Measurements from ENCODE around the gene NCKAP5.

NCKAP5 gene

DNA sequence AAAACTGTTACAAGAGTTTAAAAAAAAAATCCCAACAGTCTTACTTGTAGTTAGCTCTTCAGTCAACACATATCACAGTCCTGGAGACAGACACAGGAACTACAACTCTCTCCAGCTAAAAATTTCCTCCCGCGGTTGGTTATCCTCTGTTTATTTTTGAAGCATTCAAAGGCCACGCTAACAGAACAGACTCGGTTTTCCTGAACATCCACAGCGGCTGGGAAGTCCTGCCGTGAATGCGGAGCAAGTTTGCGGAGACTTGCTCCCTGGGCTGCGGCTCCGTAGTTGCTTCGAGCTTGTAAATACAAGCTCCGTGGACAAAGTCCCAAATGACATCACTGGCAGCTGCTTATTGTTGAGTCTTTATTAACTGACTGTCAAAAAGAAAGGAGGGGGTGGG lies at the start of gene NCKAP5:
Gene NCKAP5 (minus strand): TSS at position 292 of the 400 bp plus-strand sequence. CDS start 50,937 bp downstream, outside the sequence.
- DNase-seq = no peak

GRCh38 chr2:133609664-133610063 lies 41.4 kb upstream of the NCKAP5 start:
- DNase-seq = no peak

GRCh38 chr2:133608291-133608690 lies 40.0 kb upstream of the NCKAP5 start:
- DNase-seq = no peak

GRCh38 chr2:133607679-133608078 lies 39.4 kb upstream of the NCKAP5 start:
- no peak for DNase-seq

GRCh38 chr2:133606616-133607015 lies 38.4 kb upstream of the NCKAP5 start:
- DNase-seq = no peak

DNA sequence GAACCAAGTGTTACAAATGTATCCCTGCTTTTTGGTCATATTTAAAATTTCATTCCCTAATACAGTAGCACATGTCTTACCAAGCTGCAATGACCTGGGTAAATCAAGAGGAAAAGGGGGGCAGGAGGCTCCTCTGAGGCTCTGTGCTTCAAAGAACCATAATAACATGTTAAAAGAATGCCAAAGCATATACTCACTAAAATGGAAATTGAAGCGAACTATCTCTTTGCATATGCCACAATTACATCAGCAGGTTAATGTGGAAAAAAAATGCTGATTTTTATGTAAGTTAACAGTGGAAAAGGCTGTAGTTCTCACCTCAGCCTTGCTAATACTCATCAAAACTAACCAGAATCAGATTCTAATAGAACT lies 37.5 kb upstream of the NCKAP5 start:
- no peak for DNase-seq

GRCh38 chr2:133605011-133605765 lies 36.9 kb upstream of the NCKAP5 start:
- no peak for DNase-seq

GRCh38 chr2:133603109-133603508 lies 34.8 kb upstream of the NCKAP5 start:
- no peak for DNase-seq

DNA sequence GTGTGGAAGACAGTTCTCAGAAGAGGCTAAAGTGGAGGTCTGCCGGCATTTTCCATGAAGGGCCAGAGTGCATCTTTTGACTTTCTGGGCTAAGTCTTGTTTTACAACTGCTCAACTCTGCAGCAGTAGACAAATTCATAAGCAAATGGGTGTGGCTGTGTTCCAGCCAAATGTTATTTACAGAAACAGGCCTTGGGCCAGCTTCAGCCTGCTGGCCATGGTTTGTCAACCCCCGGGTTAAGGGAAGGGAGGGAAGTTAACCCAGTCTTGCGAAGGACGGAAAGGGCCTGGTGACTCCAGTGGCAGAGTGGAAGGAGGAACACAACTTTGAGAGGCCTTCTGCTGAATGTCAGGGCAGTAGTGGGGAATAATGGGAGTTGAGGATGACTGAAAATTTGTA lies 34.3 kb upstream of the NCKAP5 start:
- no peak for DNase-seq

GRCh38 chr2:133600266-133600928 lies 32.1 kb upstream of the NCKAP5 start:
- DNase-seq = no peak

DNA sequence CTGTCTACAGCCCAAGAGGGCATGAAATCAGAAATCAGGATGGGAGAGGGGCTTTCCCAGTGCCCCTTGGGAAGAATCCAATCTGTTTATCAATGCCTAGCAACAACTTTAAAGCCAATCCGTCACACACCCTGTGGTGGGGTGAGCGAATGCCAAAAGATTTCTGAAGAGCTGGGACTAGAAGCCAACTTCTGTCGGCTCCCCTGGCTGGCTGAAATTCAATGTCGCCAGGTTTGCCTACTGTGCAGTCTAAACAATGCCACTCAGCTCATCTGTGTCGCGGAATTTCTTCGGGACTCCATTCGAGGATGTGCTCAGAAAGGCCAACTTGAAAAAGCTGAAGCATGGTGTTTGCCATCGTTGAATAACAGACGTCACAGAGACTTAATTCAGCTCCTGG lies 31.5 kb upstream of the NCKAP5 start:
- no peak for DNase-seq

DNA sequence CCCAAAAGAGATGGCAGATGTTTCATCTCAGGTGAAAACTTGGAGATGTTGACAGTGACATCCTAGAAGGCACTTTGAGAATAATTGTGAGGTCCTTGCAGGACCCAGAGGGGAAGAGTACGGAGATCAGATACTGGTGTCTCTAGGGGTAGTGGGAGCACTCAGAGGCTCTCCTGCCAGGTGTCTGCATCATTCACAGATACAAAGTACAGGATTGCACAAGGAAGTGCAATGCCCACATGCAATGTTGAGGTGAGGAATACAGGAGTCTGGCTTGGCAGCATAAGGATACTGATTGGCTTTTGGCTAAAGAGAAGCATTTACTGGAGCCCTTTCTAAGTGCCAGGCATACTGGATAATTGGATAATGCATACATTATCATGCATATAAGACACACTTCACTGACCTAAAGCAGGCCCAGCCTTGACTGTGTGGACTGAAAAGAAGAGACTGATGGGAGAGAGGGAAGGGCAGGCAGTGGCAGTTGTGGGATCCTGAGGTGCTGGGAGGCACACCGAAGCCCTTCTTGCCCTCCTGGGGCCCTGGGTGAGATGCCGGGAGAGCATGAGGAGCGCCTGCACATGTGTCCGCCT lies 31.0 kb upstream of the NCKAP5 start:
- no peak for DNase-seq

DNA sequence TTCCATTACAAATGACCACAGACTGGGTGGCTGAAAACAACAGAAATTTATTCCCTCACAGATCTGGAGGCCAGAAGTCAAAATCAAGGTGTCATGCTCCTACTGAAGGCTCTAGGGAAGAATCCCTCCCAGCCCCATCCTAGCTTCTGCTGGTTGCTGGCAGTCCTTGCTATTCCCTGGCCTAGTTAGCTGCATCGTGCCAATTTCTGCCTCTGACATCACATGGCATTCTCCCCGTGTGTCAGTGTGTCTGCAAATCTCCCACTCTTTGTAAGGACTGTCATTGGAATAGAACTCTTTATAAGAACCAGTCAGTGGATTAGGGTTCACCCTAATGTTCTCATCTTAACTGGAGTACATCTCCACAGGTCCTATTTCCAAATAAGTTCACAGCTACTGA lies 30.5 kb upstream of the NCKAP5 start:
- no peak for DNase-seq

DNA sequence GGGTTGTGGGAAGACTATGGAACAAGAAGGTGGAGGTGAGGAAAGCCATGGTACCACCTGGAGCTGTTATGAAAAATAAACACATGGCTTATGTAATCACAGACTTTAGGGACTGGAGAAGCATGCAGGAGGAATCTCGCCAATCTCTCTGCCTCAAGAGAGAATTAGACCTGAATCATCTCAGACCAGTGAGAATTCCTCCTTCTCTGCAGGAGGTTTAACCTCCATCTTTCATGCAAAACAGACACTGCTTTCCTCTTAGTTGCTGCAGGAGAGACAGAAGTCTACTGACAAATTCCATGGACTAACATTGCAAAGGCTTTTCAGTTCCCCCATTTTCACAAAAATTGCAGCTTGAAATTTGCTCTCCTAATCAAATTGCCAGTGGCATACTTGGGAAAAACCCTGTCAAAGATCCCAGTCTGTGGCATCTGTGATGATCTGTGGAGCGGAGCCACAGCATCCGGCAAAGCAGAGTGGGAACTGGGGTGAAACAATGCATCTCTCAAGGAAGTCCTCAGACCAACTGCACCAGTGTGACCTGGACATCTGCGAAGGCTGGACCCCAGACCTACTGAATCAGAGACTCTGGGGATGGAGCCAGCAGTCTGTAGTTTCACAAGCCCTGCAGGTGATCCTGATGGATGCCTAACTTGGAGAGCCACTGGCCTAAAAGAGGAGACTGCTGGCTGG lies 28.6 kb upstream of the NCKAP5 start:
- no peak for DNase-seq

DNA sequence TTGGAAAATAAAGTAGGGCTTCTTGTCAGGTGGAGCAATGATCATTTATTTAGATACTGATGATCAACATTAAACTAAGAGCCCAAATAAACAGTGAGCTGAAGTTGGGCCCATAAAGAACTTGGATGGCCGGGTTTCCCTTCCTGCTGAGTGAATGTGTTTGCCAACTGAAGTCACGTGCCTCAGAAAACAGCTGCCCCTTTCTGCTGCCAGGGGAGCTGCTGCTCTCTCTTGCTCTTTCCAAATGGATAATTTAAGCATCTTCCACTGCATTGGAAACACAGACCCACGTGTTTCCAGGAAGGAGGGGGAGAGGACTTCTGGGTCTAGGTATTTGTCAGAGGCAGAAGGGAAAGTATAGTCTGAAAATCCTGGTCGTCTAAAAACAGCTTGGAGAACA lies 22.9 kb upstream of the NCKAP5 start:
- no peak for DNase-seq

DNA sequence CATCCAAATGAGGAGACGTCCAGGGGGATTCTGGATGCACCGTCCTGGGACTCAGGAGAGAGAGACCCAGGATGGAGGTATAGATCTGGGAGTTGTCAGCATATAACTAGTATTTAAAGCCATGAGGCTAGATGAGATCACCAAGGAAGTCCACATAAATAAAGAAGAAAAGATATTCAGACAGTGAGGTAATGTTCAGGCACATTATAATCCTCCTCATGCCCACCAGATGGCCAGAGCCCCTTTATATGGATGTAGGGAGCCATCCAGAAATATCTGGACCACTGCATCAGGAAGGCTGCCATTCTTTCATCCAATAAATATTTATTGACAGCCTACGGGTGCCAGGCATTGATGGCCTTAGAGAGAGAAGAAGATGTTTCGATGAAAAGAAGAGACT lies 21.2 kb upstream of the NCKAP5 start:
- no peak for DNase-seq

GRCh38 chr2:133588144-133588543 lies 19.9 kb upstream of the NCKAP5 start:
- no peak for DNase-seq

- no peak for DNase-seq
These were observed 18.7 kb upstream of the NCKAP5 start for GRCh38 chr2:133586978-133587377.

GRCh38 chr2:133581010-133581760 lies 12.9 kb upstream of the NCKAP5 start:
- no peak for DNase-seq

DNA sequence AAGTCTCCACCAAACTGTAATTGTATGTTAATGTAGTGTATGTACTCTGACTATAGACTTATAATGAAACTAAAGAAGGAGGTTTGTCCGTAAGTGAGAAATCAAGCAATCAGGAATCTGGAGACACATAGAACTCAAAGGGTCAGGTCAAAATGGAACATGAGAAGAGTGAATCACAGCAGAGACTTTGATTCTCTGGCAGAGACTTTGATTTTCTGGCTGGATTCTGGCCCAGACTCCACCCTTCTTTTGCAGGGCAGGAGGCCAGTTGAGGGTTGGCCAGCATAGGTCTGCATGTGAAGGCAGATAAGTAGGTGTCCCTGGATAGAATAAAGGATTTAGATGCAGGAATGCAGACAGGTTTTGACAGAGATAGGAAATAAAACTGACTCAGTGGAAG lies 11.0 kb upstream of the NCKAP5 start:
- DNase-seq = no peak

DNA sequence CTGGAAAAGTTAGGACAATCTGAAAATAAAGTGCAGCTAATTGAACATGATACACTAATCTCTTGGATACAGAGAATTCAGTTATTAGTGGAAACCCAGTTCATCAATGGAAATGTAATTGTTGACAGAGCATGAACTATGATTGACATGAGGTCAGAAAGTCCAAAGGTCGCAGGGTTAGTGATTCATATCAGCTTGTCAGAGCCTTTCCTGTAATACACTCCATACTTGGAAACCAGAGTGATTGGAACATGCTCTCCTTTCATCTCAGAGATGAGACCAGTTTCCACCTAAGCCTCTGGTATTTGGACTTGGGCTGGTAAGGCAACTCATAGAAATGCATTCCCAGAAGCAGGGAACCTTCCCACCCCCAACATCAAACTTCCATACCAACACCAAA lies 8.5 kb upstream of the NCKAP5 start:
- no peak for DNase-seq

DNA sequence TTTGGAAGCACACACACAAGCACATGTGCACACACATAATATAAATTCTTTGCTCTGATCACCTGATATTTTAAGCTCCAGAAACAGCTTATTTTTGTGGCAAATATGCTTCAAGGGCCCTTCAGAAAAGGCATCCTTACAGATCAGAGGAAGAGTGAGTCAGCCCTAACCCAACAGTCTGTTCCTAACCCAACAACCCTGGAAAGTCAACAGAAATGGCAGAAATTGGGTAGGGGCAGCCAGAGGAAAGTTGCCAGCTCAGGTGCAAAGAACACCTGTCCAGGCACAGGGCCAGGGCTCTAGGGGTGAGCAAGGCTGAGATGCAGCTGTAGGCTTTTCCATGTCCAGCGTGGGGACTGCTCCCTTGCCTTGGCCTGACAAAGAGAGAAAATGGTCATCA lies 6.4 kb upstream of the NCKAP5 start:
- DNase-seq = no peak

DNA sequence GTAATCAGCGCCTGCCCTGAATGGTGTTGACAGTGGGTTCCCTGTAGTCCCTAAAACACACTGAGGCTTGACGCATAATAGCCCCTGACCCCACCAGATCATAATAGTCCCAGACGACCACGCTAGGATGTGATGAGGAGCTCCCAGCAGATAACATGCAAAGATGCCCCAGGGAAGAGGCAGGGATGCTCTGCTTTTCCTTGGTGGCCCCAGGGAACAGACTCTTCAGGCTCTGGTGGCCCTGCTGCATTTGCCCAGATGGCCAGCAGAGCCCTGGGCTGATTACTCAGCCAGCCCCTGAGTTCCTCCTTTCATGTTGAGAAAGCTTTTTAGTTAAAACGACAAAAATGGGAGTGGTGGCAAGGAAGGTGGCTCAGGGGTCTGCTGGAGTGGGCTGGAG lies 5.9 kb upstream of the NCKAP5 start:
- DNase-seq = no peak

All from CD4-positive, alpha-beta T cell treated with Interferon gamma for 1 hour (primary cell).